GM12865 (cell line): ENCODE data around the gene EBLN1.
A peak's percentile ranks its signal among the peaks of the same experiment; 100 is the strongest.

ENCODE experiments used
- DNase-seq: peaks from one replicate; pipeline ENCODE4 v3.0.0; 2010; ENCODE audit warnings: low read depth
- H3K4me3 ChIP-seq: 2 replicates; pipeline ENCODE4 v1.5.1; 2011; ENCODE audit warnings: mild to moderate bottlenecking, low read depth, low read length, control low read depth
- TF ChIP-seq, protein P1 (sequence below): IDR thresholded peaks from 2 replicates; pipeline ENCODE4 v1.5.1; 2011; ENCODE audit warnings: low read length, control low read depth, low read depth, inconsistent platforms; ENCODE audit not compliant: insufficient read depth; ENCODE audit errors: missing control alignments

Gene EBLN1

DNA sequence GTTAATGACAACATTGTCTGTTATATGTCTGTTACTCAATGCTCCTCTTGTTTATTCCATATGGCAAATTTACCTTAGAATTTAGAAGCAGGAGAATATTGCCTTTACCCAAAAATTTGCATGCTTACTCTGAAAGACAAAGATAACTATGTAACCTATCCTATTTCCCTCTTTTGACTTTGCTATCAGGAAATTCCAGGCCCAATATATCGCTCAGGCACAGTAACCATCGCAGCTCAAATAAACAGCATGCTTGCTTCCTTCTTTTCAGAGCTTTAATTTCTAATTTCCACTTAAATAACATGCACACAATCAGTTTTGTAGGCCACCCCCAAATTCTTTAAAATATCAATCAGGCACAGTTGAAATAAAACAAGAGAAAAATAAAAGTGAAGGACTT, 57.8 kb downstream of the EBLN1 start:
- TF ChIP-seq, protein P1, sequence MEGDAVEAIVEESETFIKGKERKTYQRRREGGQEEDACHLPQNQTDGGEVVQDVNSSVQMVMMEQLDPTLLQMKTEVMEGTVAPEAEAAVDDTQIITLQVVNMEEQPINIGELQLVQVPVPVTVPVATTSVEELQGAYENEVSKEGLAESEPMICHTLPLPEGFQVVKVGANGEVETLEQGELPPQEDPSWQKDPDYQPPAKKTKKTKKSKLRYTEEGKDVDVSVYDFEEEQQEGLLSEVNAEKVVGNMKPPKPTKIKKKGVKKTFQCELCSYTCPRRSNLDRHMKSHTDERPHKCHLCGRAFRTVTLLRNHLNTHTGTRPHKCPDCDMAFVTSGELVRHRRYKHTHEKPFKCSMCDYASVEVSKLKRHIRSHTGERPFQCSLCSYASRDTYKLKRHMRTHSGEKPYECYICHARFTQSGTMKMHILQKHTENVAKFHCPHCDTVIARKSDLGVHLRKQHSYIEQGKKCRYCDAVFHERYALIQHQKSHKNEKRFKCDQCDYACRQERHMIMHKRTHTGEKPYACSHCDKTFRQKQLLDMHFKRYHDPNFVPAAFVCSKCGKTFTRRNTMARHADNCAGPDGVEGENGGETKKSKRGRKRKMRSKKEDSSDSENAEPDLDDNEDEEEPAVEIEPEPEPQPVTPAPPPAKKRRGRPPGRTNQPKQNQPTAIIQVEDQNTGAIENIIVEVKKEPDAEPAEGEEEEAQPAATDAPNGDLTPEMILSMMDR = no peak
- no peak overlapping the region for H3K4me3 ChIP-seq
- DNase-seq = no peak

DNA sequence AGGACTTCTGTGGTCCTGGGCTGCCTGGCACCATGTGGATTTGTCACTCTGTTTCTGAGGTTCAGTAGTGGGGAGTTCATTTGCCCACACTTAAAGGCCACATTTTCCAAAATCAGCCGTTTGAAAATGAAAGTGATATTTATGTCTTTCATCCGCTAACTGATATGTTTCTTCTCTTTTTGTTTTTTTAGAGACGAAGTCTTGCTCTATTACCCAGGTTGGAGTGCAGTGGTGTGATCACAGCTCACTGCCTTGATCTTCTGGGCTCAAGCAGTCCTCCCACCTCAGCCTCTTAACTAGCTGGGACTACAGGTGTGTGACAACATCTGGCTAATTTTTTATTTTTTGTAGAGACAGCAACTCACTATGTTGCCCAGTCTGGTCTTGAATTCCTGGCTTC, 58.6 kb downstream of the EBLN1 start:
- H3K4me3 ChIP-seq = no peak overlapping the region
- TF ChIP-seq, protein P1 = no peak
- peak; percentile 7 for DNase-seq
